Adrenal gland (tissue), 5 donors: ENCODE results near the gene PHF12.

Experiments used
- POLR2A ChIP-seq, 2 donors: fragments of 450-650 bp; IDR thresholded peaks; one replicate each; pipeline ENCODE4 v1.6.1; 2017; ENCODE audit warnings: antibody characterized with exemption in 2 of 2, mild to moderate bottlenecking in 2 of 2, moderate library complexity in 1 of 2
- TF ChIP-seq, protein P1 (sequence below), 6 experiments: fragments of 450-650 bp in 4 of 6; fragments of 200-600 bp in 2 of 6; sonication (generic) in 1 of 6; IDR thresholded peaks; 1 replicate in 5 of 6; 2 replicates in 1 of 6; pipeline versions ENCODE4 v1.5.1 to v1.8.0; 2016 to 2021; ENCODE audit warnings: antibody characterized with exemption in 6 of 6, mild to moderate bottlenecking in 2 of 6, moderate library complexity in 1 of 6
- donor health status: DM: no; HTN: no; CAD: no.

DNA sequence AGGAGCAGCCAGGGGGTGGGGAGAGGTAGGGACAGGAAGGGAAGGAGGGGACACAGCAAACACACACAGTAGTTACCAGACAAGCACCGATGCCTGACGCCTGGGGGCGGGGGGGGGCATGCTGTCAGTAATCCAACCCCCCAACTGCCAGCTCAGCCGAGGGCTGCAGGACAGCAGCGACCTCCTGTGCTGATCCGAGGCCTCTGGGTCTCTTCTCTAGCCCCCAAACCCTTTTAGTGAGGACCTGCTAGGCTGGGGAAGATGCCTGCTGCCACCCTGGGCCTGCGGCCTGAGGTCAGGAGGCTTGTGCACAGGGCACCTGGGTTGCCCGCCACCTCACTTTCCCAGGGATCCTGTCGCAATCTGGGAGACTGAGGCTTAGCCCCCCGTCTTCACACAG lies 65.4 kb downstream of the PHF12 start:
- TF ChIP-seq, protein P1, sequence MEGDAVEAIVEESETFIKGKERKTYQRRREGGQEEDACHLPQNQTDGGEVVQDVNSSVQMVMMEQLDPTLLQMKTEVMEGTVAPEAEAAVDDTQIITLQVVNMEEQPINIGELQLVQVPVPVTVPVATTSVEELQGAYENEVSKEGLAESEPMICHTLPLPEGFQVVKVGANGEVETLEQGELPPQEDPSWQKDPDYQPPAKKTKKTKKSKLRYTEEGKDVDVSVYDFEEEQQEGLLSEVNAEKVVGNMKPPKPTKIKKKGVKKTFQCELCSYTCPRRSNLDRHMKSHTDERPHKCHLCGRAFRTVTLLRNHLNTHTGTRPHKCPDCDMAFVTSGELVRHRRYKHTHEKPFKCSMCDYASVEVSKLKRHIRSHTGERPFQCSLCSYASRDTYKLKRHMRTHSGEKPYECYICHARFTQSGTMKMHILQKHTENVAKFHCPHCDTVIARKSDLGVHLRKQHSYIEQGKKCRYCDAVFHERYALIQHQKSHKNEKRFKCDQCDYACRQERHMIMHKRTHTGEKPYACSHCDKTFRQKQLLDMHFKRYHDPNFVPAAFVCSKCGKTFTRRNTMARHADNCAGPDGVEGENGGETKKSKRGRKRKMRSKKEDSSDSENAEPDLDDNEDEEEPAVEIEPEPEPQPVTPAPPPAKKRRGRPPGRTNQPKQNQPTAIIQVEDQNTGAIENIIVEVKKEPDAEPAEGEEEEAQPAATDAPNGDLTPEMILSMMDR (IDR thresholded peaks at IDR 0.05), result no peak
- TF ChIP-seq POLR2A (IDR thresholded peaks at IDR 0.05), result no peak
